Parathyroid adenoma (tissue), 2 donors: ENCODE results near the gene STK24.

Source experiments
- H2AFZ ChIP-seq: fragments of 300-600 bp; sonication (generic); one replicate; pipeline ENCODE4 v1.7.0; 2017; ENCODE audit warnings: antibody characterized with exemption, mild to moderate bottlenecking
- H3K27ac ChIP-seq: fragments of 300-600 bp; sonication (generic); one replicate; pipeline ENCODE4 v1.7.0; 2017
- H3K27me3 ChIP-seq: fragments of 300-600 bp; sonication (generic); one replicate; pipeline ENCODE4 v1.7.0; 2017; ENCODE audit warnings: low read length; ENCODE audit not compliant: control insufficient read depth, insufficient read depth
- H3K36me3 ChIP-seq: fragments of 300-600 bp; sonication (generic); one replicate; pipeline ENCODE4 v1.7.0; 2017; ENCODE audit warnings: low read length; ENCODE audit not compliant: control insufficient read depth, insufficient read depth
- H3K4me1 ChIP-seq: fragments of 300-600 bp; sonication (generic); one replicate; pipeline ENCODE4 v1.7.0; 2017; ENCODE audit warnings: control low read depth
- H3K4me2 ChIP-seq: fragments of 300-600 bp; sonication (generic); one replicate; pipeline ENCODE4 v1.7.0; 2017; ENCODE audit warnings: low read length
- H3K4me3 ChIP-seq: fragments of 300-600 bp; sonication (generic); one replicate; pipeline ENCODE4 v1.7.0; 2017; ENCODE audit warnings: low read depth, low read length
- H3K79me2 ChIP-seq: fragments of 300-600 bp; sonication (generic); one replicate; pipeline ENCODE4 v1.7.0; 2017; ENCODE audit warnings: control low read depth
- H3K9ac ChIP-seq: fragments of 300-600 bp; sonication (generic); one replicate; pipeline ENCODE4 v1.7.0; 2017; ENCODE audit warnings: mild to moderate bottlenecking
- H3K9me3 ChIP-seq: fragments of 300-600 bp; sonication (generic); one replicate; pipeline ENCODE4 v1.7.0; 2017; ENCODE audit warnings: low read length; ENCODE audit not compliant: control insufficient read depth
- TF ChIP-seq, protein P1 (sequence below): fragments of 300-600 bp; sonication (generic); IDR thresholded peaks from one replicate; pipeline ENCODE4 v1.7.0; 2017; ENCODE audit warnings: antibody characterized with exemption, mild to moderate bottlenecking
- donor health status: primary hyperparathyroidism.

STK24 gene

DNA sequence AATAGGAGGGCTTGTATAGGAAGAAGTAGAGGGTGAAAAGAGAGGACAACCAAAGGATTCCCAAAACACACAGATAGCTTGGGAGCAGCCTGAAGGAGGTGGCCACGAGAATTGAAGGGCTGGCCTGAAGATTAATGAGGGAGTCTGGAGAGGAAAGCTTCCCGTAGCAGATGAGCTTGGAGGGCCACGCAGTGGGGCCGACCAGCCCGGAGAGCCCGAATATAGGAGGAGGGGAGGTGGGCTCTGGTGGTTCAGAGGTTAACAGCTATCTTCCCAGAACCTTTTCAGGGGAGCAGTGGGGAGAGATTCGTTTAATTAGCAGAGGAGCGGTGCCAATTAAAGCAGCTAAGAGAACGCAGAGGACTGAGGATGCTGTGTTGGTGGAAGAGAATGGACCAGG, 154.9 kb downstream of the STK24 start:
- no peaks in the 10 kb centered on the region for H3K4me1 ChIP-seq
- H3K9me3 ChIP-seq = no peaks in the 10 kb centered on the region
- H3K9ac ChIP-seq = no peak overlapping the region
- TF ChIP-seq, protein P1, sequence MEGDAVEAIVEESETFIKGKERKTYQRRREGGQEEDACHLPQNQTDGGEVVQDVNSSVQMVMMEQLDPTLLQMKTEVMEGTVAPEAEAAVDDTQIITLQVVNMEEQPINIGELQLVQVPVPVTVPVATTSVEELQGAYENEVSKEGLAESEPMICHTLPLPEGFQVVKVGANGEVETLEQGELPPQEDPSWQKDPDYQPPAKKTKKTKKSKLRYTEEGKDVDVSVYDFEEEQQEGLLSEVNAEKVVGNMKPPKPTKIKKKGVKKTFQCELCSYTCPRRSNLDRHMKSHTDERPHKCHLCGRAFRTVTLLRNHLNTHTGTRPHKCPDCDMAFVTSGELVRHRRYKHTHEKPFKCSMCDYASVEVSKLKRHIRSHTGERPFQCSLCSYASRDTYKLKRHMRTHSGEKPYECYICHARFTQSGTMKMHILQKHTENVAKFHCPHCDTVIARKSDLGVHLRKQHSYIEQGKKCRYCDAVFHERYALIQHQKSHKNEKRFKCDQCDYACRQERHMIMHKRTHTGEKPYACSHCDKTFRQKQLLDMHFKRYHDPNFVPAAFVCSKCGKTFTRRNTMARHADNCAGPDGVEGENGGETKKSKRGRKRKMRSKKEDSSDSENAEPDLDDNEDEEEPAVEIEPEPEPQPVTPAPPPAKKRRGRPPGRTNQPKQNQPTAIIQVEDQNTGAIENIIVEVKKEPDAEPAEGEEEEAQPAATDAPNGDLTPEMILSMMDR = no peak
- no peaks in the 10 kb centered on the region for H3K36me3 ChIP-seq
- no peaks in the 10 kb centered on the region for H3K79me2 ChIP-seq
- no peak overlapping the region for H3K27ac ChIP-seq
- no peaks in the 10 kb centered on the region for H3K27me3 ChIP-seq
- H3K4me3 ChIP-seq = no peak overlapping the region
- H3K4me2 ChIP-seq = no peak overlapping the region
- H2AFZ ChIP-seq = no peak overlapping the region

- Histone ChIP-seq H3K36me3 (no peaks in the 10 kb centered on the region), H3K27ac (no peak overlapping the region), H2AFZ (no peak overlapping the region), H3K4me2 (no peak overlapping the region), H3K79me2 (no peaks in the 10 kb centered on the region), H3K9ac (no peak overlapping the region), H3K4me3 (no peak overlapping the region), H3K27me3 (no peaks in the 10 kb centered on the region), H3K4me1 (peaks cover 12% of the 10 kb centered on the region), H3K9me3 (no peaks in the 10 kb centered on the region)
- TF ChIP-seq, protein P1 = no peak
Observed at GRCh38 chr13:98420554-98421175, 156.2 kb downstream of the STK24 start.

GRCh38 chr13:98419786-98420553, 156.9 kb downstream of the STK24 start:
- H3K4me3 ChIP-seq = no peak overlapping the region
- H3K9me3 ChIP-seq = no peaks in the 10 kb centered on the region

DNA sequence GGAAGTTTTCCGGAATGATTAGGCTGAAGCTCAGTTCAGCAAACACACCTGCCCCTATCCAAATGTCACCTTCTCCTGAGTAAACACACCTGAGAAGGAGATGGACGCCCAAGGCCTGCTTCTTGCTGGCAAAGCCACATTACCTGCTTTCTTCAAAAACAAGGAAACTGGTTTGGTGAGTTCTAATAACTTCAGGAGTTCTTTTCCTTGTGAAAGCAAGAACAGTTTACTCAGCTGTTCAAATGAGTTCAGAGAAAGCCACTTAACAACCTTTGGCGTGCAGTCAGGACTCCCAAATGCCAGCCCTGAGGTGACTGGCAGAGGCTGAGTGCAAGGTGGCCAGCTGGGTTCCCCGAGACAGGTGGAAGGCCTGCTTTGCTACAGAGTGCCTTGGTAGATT, 160.5 kb downstream of the STK24 start:
- H3K27me3 ChIP-seq = no peaks in the 10 kb centered on the region
- H2AFZ ChIP-seq = peak overlapping the region; percentile 23
- TF ChIP-seq, protein P1 = no peak
- H3K4me3 ChIP-seq = no peak overlapping the region
- H3K4me1 ChIP-seq = peaks cover 12% of the 10 kb centered on the region
- no peaks in the 10 kb centered on the region for H3K79me2 ChIP-seq
- peak overlapping the region; percentile 48 for H3K4me2 ChIP-seq
- peak overlapping the region; percentile 79 for H3K27ac ChIP-seq
- H3K9me3 ChIP-seq = no peaks in the 10 kb centered on the region
- H3K9ac ChIP-seq = no peak overlapping the region
- no peaks in the 10 kb centered on the region for H3K36me3 ChIP-seq

More at GRCh38 chr13:98419786-98420553, 156.9 kb downstream of the STK24 start:
- no peak overlapping the region for H2AFZ ChIP-seq
- no peaks in the 10 kb centered on the region for H3K79me2 ChIP-seq
- H3K4me1 ChIP-seq = peaks cover 12% of the 10 kb centered on the region
- TF ChIP-seq, protein P1 = no peak
- H3K27me3 ChIP-seq = no peaks in the 10 kb centered on the region
- H3K4me2 ChIP-seq = no peak overlapping the region
- H3K27ac ChIP-seq = no peak overlapping the region
- H3K9ac ChIP-seq = no peak overlapping the region
- no peaks in the 10 kb centered on the region for H3K36me3 ChIP-seq
